Muscle layer of colon (tissue), 2 donors: Measurements from ENCODE around the gene COPE.
"Not testable (repeated sequence)": the region's sequence is repeated elsewhere in the genome, so short reads cannot be mapped to it uniquely, and the experiment has no call there.

Source experiments
- H3K27ac ChIP-seq: one replicate; pipeline ENCODE4 v1.7.0; 2013; ENCODE audit warnings: low read depth, mild to moderate bottlenecking, low read length, moderate library complexity
- H3K27me3 ChIP-seq, 2 donors: one replicate each; pipeline ENCODE4 v1.7.0; 2013; ENCODE audit warnings: low read length in 2 of 2, mild to moderate bottlenecking in 2 of 2; ENCODE audit not compliant: insufficient read depth in 2 of 2, control insufficient read depth in 1 of 2
- H3K36me3 ChIP-seq: one replicate; pipeline ENCODE4 v1.7.0; 2013; ENCODE audit warnings: mild to moderate bottlenecking, low read length; ENCODE audit not compliant: insufficient read depth
- H3K4me1 ChIP-seq: one replicate; pipeline ENCODE4 v1.7.0; 2013; ENCODE audit warnings: mild to moderate bottlenecking, low read length; ENCODE audit not compliant: insufficient read depth
- H3K4me3 ChIP-seq, 2 donors: one replicate each; pipeline ENCODE4 v1.7.0; 2013; ENCODE audit warnings: low read length in 2 of 2, low read depth in 1 of 2, mild to moderate bottlenecking in 1 of 2, moderate library complexity in 1 of 2
- H3K9ac ChIP-seq: one replicate; pipeline ENCODE4 v1.7.0; 2013; ENCODE audit warnings: low read length
- H3K9me3 ChIP-seq: one replicate; pipeline ENCODE4 v1.7.0; 2013; ENCODE audit warnings: mild to moderate bottlenecking, low read length
- donor health status: abdominal sarcoma.
- donor health status: Adenocarcinoma of cecum.

Gene COPE

DNA sequence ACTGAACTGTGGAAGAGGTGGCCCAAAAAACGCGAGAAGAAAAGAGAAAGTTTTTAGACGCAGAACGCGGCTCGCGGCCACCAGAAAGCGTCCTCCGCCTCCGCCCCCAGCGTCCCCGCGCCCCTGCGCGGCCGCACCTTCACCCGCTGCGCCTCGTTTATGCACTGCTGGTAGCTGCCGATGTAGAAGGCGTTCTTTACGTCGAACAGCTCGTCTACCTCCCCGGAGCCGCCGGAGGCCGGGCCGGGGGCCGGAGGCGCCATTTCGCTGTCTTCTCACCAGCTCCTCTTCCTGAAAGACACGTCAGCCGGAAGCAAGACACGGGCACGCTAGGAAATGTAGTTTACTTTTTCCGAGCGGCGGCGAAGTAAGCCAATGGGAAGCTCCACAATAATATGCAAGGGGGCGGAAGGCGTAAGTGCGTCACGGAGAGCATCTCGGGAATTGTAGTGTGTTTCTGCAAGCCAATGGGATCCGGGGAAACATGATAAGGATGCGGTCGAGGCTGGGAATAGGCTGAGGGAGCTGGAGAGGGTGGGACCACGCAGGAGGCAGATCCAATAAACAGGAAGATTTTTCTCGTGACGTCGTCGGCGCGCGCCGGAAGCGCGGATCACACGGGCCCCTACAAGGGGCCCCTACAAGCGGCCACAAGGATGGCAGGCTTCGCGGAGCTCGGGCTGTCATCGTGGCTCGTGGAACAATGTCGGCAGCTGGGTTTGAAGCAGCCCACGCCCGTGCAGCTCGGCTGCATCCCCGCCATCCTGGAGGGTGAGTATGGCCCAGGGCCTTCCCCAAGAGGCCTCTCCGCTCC, at the start of gene COPE, which contains the start of gene DDX49:
Gene COPE, minus strand, starts transcription at position 302 of the 814 bp plus-strand sequence. Its CDS starts 39 bp downstream, at position 263.
Gene DDX49, plus strand, starts transcription at position 630 of the 814 bp plus-strand sequence. Its CDS starts 27 bp downstream, at position 657.
- H3K27ac ChIP-seq, result peak within 1 kb of the TSS; percentile 98
- H3K4me1 ChIP-seq, result peaks cover 26% of the 10 kb centered on the region
- peaks cover 27% of the 10 kb centered on the region for H3K36me3 ChIP-seq

DNA sequence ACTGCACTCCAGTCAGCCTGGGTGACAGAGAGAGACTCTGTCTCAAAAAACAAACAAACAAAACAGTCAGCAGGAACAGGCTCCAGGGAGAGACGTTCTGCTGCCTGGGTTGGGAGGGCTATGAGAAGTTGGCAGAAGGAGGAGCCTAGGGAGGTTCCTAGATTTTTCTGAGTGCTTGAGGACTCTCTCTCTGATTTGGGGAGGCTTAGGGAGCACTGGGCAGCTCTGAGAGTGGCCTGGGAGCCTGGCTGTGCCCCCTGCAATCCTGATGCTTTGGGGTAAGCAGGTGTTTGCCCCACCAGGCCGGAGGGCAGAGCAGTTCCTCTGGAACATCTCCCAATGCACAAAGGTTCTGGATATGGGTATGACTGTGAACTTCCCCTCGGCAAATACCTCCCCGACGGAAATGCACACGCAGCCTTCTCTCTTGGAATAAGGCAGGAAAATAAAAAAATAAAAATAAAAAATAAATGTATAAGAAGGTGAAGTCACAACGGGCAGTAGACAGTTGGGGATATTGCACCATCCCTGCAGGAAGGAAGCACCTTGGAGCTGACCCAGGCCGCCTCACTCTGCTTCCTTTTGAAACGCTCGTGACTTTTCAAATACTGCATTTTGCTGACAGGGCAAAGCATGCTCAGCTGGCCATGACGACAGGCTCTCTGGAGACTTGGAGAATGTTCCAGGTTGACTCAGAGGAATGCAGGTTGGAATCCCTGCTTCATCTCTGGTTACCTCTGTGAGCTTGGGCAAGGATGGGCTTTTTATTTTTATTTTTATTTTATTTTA, 48.4 kb upstream of the COPE start:
- H3K27ac ChIP-seq, result no peak overlapping the region
- H3K27me3 ChIP-seq, result no peaks in the 10 kb centered on the region
- H3K4me3 ChIP-seq, result no peak overlapping the region
- H3K9ac ChIP-seq, result no peak overlapping the region
- no peaks in the 10 kb centered on the region for H3K4me1 ChIP-seq
- H3K9me3 ChIP-seq, result no peaks in the 10 kb centered on the region
- H3K36me3 ChIP-seq, result no peaks in the 10 kb centered on the region

More for the DNA sequence above, at the start of gene COPE, which contains the start of gene DDX49:
- Histone ChIP-seq H3K4me3 (peak within 1 kb of the TSS; percentile 88 to 94), H3K9me3 (no peaks in the 10 kb centered on the region), H3K27me3 (no peaks in the 10 kb centered on the region), H3K9ac (peak within 1 kb of the TSS; percentile 89)

DNA sequence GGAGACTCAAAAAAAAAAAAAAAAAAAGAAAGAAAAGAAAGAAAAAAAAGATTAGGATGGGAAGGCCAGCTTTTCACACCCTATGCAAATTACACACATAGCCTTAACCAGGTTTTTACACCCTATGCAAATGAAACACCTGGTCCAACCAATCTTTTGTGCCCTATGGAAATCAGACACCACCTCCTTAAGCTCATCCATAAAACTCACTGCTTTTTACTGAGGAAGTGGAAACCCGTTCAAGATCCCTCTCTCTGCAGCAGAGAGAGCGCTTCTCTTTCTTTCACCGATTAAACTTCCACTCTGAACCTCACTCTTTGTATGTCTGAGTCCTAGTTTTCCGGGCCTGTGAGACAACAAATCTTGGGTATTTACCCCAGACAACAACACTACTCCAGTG, 47.1 kb upstream of the COPE start:
- peaks cover 0 to 5% of the 10 kb centered on the region in 2 donors for H3K27me3 ChIP-seq
- no peaks in the 10 kb centered on the region for H3K9me3 ChIP-seq
- H3K4me3 ChIP-seq, result no peak overlapping the region
- no peak overlapping the region for H3K9ac ChIP-seq
- H3K36me3 ChIP-seq, result no peaks in the 10 kb centered on the region
- H3K27ac ChIP-seq, result no peak overlapping the region
- H3K4me1 ChIP-seq, result no peaks in the 10 kb centered on the region

DNA sequence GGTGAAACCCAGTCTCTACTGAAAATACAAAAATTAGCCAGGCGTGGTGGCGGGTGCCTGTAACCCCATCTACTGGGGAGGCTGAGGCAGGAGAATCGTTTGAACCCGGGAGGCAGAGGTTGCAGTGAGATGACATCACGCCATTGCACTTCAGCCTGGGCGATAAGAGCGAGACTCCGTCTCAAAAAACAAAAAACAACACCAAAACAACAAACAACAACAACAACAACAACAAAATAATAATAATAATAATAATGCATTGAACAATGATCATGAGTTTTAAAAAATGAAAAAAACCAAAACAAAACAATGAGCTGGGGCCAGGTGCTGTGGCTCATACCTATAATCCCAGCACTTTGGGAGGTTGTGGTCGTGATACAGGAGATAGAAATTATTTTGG, 44.9 kb upstream of the COPE start:
- no peaks in the 10 kb centered on the region for H3K4me1 ChIP-seq
- H3K4me3 ChIP-seq, result no peak overlapping the region
- peaks cover 0 to 5% of the 10 kb centered on the region in 2 donors for H3K27me3 ChIP-seq
- H3K36me3 ChIP-seq, result no peaks in the 10 kb centered on the region
- no peak overlapping the region for H3K9ac ChIP-seq
- no peaks in the 10 kb centered on the region for H3K9me3 ChIP-seq
- no peak overlapping the region for H3K27ac ChIP-seq

DNA sequence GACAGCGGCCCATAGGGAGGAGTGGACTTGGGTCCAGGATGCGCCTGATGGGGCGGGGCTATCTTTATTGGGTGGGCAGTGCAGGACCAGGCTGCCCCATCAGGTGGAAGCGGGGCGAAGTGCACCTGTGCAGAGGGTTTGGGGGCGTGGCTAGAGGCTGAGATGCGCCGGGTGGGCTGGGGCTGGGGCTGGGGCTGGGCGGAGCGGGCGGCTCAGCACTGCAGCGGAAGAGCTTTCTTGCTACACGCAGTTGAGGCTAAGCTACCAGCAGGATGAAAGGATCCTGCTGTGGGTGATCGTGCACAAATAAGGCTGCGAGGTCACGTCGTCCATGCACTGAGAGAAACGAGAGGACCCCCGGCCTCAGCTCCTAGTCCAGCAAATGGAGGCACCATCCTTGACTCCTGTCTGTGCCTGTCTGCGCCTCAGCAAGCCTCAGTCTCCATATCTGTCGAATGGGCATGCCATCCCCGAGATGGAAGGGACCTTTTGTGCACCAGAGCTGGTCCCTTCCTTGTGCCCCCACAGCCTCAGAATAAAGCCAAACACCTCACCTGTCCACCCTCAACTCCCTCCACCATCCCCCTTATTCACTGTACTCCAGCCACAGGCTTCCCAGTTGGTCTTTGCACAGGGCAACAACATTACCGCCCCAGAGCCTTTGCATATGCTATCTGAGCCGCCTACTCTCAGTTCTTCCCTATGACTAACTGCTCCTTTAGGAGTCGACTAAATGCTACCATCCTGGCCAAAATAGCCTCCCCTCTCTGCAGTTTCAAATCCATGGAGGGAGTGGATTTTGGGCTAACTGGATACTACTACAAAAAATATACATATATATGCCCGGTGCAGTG, 42.8 kb upstream of the COPE start:
- Histone ChIP-seq H3K9me3 (no peaks in the 10 kb centered on the region), H3K27ac (no peak overlapping the region), H3K36me3 (no peaks in the 10 kb centered on the region), H3K4me1 (no peaks in the 10 kb centered on the region), H3K4me3 (no peak overlapping the region), H3K27me3 (peaks cover 0 to 5% of the 10 kb centered on the region in 2 donors), H3K9ac (no peak overlapping the region)

DNA sequence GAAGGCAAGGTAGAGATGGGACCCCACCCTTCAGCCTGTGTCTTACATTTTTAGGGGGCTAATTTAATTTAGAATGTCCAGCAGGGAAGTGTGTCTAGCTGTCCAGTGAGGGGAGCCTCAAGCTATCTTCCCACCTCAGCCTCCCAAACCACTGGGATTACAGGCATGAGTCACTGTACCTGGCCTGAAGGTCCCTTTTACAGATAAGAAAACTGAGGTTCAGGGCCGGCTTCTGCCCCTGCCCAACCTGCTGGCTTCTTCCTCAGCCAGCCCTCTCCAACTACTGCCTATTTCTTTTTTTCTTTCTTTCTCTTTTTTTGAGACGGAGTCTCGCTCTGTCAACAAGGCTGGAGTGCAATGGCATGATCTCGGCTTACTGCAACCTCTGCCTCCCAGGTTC, 41.2 kb upstream of the COPE start:
- Histone ChIP-seq H3K9me3 (no peaks in the 10 kb centered on the region), H3K4me3 (no peak overlapping the region), H3K27me3 (peaks cover 0 to 5% of the 10 kb centered on the region in 2 donors), H3K27ac (no peak overlapping the region), H3K4me1 (no peaks in the 10 kb centered on the region), H3K9ac (no peak overlapping the region), H3K36me3 (no peaks in the 10 kb centered on the region)

DNA sequence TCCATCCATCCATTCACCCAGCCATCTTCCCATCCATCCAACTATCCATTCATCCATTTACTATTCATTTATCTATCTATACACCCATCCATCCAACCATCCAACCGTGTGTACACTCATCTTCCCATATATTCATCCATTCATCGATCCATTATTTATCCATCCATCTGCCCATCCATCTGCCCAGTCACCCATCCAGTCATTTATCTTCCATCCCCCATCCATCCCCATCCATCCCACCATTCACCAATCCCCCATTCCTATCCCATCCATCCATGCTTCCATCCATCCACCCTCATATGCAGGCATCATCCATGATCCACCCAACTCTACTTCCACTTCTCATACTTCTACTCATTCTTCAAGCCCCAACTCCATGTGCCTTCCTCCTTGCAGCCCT, 35.9 kb upstream of the COPE start:
- Histone ChIP-seq H3K27me3 (no peaks in the 10 kb centered on the region), H3K36me3 (no peaks in the 10 kb centered on the region), H3K9me3 (no peaks in the 10 kb centered on the region), H3K4me3 (no peak overlapping the region), H3K27ac (no peak overlapping the region), H3K9ac (no peak overlapping the region), H3K4me1 (no peaks in the 10 kb centered on the region)

DNA sequence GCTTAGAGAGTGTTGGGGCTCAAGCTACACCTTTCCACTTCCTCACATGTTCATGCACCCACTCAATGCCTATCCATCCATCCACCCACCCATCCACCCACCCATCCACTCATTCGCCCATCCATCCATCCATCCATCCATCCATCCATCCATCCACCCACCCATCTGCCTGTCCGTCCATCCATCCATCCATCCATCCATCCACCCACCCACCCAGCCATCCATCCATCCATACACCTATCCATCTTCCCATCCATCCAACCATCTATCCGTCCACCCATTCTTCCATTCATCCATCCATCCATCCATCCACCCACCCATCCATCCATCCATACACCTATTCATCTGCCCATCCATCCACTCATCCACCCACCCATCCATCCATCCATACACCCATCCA, 34.9 kb upstream of the COPE start:
- H3K9ac ChIP-seq, result no peak overlapping the region
- H3K27ac ChIP-seq, result no peak overlapping the region
- H3K9me3 ChIP-seq, result no peaks in the 10 kb centered on the region
- no peaks in the 10 kb centered on the region for H3K36me3 ChIP-seq
- H3K4me3 ChIP-seq, result no peak overlapping the region
- H3K4me1 ChIP-seq, result no peaks in the 10 kb centered on the region
- H3K27me3 ChIP-seq, result no peaks in the 10 kb centered on the region

DNA sequence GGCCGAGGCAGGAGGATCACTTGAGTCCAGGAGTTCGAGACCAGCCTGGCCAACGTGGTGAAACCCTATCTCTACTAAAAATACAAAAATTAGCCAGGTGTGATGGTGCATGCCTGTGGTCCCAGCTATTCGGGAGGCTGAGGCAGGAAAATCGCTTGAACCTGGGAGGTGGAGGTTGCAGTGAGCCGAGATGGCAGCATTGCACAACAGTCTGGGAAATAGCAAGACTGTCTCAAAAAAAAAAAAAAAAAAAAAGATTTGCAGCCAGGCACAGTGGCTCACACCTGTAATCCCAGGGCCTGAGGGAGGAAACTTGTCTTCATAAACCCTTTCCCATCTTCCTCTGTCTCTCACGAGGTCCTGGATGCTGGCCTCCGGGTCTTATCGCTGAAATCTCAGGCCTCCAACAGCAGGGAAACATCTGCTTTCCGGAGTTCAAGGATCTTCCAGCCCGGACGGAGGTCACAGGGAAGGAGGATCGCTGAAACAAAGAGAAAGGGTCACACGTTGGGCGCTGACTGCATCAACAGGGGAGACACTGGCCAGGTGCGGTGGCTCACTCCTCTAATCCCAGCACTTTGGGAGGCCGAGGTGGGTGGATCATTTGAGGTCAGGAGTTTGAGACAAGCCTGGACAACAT, 33.3 kb upstream of the COPE start:
- not testable (repeated sequence) for H3K27ac ChIP-seq, H3K36me3 ChIP-seq, H3K4me3 ChIP-seq, H3K9me3 ChIP-seq, H3K27me3 ChIP-seq, H3K9ac ChIP-seq, H3K4me1 ChIP-seq

DNA sequence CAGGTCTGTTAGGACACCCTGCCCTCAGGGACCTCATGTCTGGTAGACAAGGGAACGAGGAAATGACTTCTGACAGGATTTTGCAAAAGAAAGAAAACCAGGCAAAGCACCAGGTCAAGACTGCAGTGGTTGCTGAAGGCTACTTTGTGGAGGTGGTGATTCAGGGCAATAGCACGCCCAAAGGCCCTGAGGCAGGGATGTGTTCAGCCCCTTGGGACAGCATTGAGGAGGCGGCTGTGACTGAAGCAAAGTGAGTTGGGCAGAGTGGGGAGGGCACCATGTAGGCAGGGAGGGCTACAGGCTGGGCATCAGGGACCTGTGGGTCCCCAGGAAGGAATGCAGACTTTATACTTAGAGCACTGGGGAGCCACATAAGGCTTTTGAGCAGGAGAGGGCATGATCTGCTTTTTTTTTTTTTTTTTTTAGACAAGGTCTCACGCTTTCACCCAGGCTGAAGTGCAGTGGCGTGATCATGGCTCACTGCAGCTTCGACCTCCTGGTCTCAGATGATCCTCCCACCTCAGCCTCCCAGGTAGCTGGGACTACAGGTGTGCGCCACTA, 32.6 kb upstream of the COPE start:
- H3K36me3 ChIP-seq, result no peaks in the 10 kb centered on the region
- no peak overlapping the region for H3K4me3 ChIP-seq
- H3K9me3 ChIP-seq, result no peaks in the 10 kb centered on the region
- H3K27ac ChIP-seq, result no peak overlapping the region
- no peaks in the 10 kb centered on the region for H3K4me1 ChIP-seq
- no peaks in the 10 kb centered on the region for H3K27me3 ChIP-seq
- no peak overlapping the region for H3K9ac ChIP-seq
